Hepatocyte (in vitro differentiated cells): ENCODE data around the gene ARF3. TPM values are rescaled to one million over a fixed set of nuclear protein-coding genes. Genes with fewer than 3 reads are reported as not detected.

Source experiments
- DNase-seq: peaks from one replicate; pipeline ENCODE4 v3.0.0-alpha.2; 2016; ENCODE audit warnings: low spot score
- H2AFZ ChIP-seq: fragments of 200-600 bp; sonication (generic); 2 replicates; pipeline ENCODE4 v1.6.0; 2016; ENCODE audit warnings: antibody characterized with exemption, mild to moderate bottlenecking
- H3K27ac ChIP-seq: fragments of 200-600 bp; sonication (generic); 2 replicates; pipeline ENCODE4 v1.5.1; 2016; ENCODE audit warnings: mild to moderate bottlenecking
- H3K27me3 ChIP-seq: fragments of 200-600 bp; sonication (generic); 2 replicates; pipeline ENCODE4 v1.6.1; 2016
- H3K36me3 ChIP-seq: fragments of 200-600 bp; sonication (generic); replicated peaks from 2 replicates; pipeline ENCODE4 v1.5.1; 2016; ENCODE audit warnings: low read depth; ENCODE audit not compliant: insufficient read depth
- H3K4me1 ChIP-seq: fragments of 200-600 bp; sonication (generic); 2 replicates; pipeline ENCODE4 v1.5.1; 2016; ENCODE audit warnings: mild to moderate bottlenecking, moderate library complexity; ENCODE audit not compliant: insufficient read depth
- H3K4me2 ChIP-seq: fragments of 200-600 bp; sonication (generic); 2 replicates; pipeline ENCODE4 v1.6.0; 2016
- H3K4me3 ChIP-seq: fragments of 200-600 bp; sonication (generic); 2 replicates; pipeline ENCODE4 v1.5.1; 2016; ENCODE audit warnings: mild to moderate bottlenecking
- H3K79me2 ChIP-seq: fragments of 200-600 bp; sonication (generic); 2 replicates; pipeline ENCODE4 v1.6.0; 2017; ENCODE audit warnings: mild to moderate bottlenecking
- H3K9me2 ChIP-seq: fragments of 200-600 bp; sonication (generic); replicated peaks from 2 replicates; pipeline ENCODE4 v1.6.0; 2017; ENCODE audit warnings: mild to moderate bottlenecking; ENCODE audit not compliant: insufficient read depth
- H3K9me3 ChIP-seq: fragments of 200-600 bp; sonication (generic); 2 replicates; pipeline ENCODE4 v1.5.1; 2016; ENCODE audit warnings: low read depth, mild to moderate bottlenecking
- H4K20me1 ChIP-seq: fragments of 200-600 bp; sonication (generic); 2 replicates; pipeline ENCODE4 v1.6.0; 2016; ENCODE audit warnings: mild to moderate bottlenecking; ENCODE audit not compliant: insufficient read depth, poor library complexity, severe bottlenecking
- CTCF ChIP-seq: fragments of 200-600 bp; sonication (generic); IDR thresholded peaks from 2 replicates; pipeline ENCODE4 v1.5.1; 2016; ENCODE audit warnings: antibody characterized with exemption, mild to moderate bottlenecking; ENCODE audit not compliant: poor library complexity
- EZH2 ChIP-seq: fragments of 200-600 bp; sonication (generic); IDR thresholded peaks from 2 replicates; pipeline ENCODE4 v1.6.1; 2016; ENCODE audit warnings: antibody characterized with exemption, mild to moderate bottlenecking, borderline replicate concordance
- EZH2phosphoT487 ChIP-seq: fragments of 200-600 bp; sonication (generic); IDR thresholded peaks from one replicate; pipeline ENCODE4 v1.6.1; 2018; ENCODE audit warnings: antibody characterized with exemption, mild to moderate bottlenecking, low read depth, moderate library complexity; ENCODE audit not compliant: unreplicated experiment, severe bottlenecking
- WGBS: methylation state at CpG from one replicate; pipeline ENCODE4 v1.1.6; 2016; ENCODE audit warnings: low lambda C conversion rate; ENCODE audit errors: missing lambda C conversion rate; 5-methylcytosine and 5-hydroxymethylcytosine counted together
- polyA plus RNA-seq: library from polyadenylated mRNA; unstranded; fragments of >200 nt; fragmentation: Nextera tagmentation; extraction: Ambion mirVana; gene quantifications from 2 replicates; pipeline ENCODE4 v1.2.1, GENCODE V29; 2016
- total RNA-seq: library from RNA; depleted of rRNA; stranded (reverse); fragments of >200 nt; gene quantifications from 2 replicates; pipeline ENCODE4 v1.2.3, GENCODE V29; 2014

The ARF3 gene
- total and polyA plus RNA-seq, 2 experiments from 2014 or later = 57.6 to 71.3 TPM

DNA sequence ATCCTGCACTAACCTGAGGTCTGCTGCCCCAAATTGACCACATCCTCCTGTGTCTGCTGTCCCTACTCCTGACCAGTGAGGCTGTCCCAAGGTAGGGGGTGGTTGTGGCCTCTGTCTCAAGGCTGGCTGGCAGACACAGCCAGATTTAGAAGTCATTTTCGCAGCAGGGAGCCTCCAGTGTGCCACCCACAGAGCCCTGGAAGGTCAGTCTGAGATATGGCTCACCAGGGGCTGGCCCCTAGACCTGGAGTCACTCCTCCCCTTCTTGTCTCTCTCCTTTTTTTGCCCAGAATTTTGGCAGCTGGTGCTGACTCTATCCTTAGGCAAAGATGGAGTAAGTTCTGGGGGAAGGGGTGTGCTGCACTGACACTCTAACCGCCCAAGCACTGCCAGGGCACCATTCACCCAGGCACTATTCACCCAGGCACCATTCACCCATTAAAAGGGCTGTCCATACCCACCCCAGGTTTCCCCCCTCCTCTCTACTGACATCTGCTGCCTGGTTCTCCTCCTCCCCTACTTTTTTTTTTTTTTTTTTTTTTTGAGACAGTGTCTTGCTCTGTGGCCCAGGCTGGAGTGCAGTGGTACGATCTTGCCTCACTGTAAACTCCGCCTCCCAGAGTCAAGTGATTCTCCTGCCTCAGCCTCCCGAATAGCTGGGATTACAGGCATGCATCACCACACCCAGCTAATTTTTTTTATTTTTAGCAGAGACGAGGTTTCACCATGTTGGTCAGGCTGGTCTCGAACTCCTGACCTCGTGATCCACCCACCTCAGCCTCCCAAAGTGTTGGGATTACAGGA is 34.2 kb upstream of the ARF3 start:
- H3K79me2 ChIP-seq = no peaks in the 10 kb centered on the region
- H3K9me2 ChIP-seq = no peaks in the 10 kb centered on the region
- no peak overlapping the region for H3K27ac ChIP-seq
- H3K27me3 ChIP-seq = peaks cover 62% of the 10 kb centered on the region
- DNase-seq = no peak
- H3K4me3 ChIP-seq = no peak overlapping the region
- H3K4me2 ChIP-seq = no peak overlapping the region
- WGBS = 70% methylated on average over 8 of the region's 8 CpGs
- no peaks in the 10 kb centered on the region for H3K9me3 ChIP-seq
- TF ChIP-seq EZH2phosphoT487 (no peak), CTCF (no peak), EZH2 (no peak)
- H3K4me1 ChIP-seq = no peaks in the 10 kb centered on the region
- H3K36me3 ChIP-seq = no peaks in the 10 kb centered on the region
- H4K20me1 ChIP-seq = no peaks in the 10 kb centered on the region
- no peak overlapping the region for H2AFZ ChIP-seq

GRCh38 chr12:48990552-48990951 is 33.3 kb upstream of the ARF3 start:
- Histone ChIP-seq H3K79me2 (no peaks in the 10 kb centered on the region), H3K9me2 (no peaks in the 10 kb centered on the region), H3K36me3 (no peaks in the 10 kb centered on the region), H3K4me2 (no peak overlapping the region), H3K9me3 (no peaks in the 10 kb centered on the region), H3K27me3 (peaks cover 68% of the 10 kb centered on the region), H3K4me3 (no peak overlapping the region), H2AFZ (no peak overlapping the region), H3K4me1 (no peaks in the 10 kb centered on the region), H4K20me1 (no peaks in the 10 kb centered on the region), H3K27ac (no peak overlapping the region)
- DNase-seq = no peak
- no peak for TF ChIP-seq CTCF
- no peak for TF ChIP-seq EZH2phosphoT487
- TF ChIP-seq EZH2 = no peak

DNA sequence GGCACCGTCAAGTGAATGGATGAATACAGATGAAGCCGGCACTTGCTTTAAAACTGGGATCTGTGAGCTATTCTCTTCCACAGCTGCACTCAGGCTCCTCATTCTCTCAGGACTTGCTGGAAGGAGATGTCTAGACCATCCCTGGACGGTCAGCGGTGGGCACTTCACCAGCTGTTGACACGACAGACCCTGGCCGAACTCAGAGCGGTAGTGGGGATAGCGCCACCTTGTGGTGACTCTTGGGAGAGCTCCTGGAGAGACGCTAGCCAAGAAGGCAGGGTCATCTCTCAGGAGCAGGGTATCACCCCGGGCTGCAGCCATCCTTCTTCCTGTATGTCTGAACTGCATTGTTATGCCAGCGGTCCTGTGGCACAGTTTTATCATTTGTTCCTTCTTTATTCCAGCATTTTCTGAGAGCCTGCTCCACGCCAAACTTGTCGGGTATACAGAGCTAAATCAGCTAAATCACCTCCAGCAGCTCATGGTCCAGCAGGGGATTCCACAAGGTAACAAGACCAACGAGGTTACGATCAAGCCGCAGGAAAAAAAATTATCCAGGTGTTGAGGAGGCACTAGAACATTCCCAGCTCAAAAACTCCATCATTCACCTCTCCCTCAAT is 30.9 kb upstream of the ARF3 start:
- no peak for TF ChIP-seq EZH2
- TF ChIP-seq CTCF = peak; percentile 63
- TF ChIP-seq EZH2phosphoT487 = no peak
- DNase-seq = peak; percentile 73
- Histone ChIP-seq H3K9me2 (no peaks in the 10 kb centered on the region), H2AFZ (no peak overlapping the region), H4K20me1 (no peaks in the 10 kb centered on the region), H3K36me3 (no peaks in the 10 kb centered on the region), H3K4me2 (no peak overlapping the region), H3K4me3 (no peak overlapping the region), H3K4me1 (no peaks in the 10 kb centered on the region), H3K27ac (no peak overlapping the region), H3K79me2 (no peaks in the 10 kb centered on the region), H3K27me3 (peaks cover 75% of the 10 kb centered on the region), H3K9me3 (no peaks in the 10 kb centered on the region)
- WGBS = 36% methylated on average over 16 of the region's 16 CpGs
